ENCODE data around the gene ANTXR1.

The ANTXR1 gene

DNA sequence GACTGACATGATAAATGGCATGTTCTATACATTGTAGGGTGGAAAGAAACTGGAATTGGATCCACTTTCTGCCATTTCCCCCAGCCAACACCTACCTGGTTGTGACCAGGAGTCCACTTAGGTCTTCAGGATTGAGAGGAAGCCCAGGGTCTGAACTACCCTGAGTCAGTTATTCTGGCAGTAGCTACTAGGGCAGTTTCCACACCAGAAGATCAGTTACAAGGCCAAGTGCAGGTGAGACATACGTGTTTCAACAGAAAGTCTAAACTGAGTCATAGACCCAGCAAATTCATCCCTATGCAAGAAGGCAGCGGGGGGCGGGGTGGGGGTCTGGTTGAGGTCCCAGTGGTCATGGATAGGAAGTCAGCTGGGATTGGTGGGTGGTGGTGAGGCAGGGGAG is 21.9 kb downstream of the ANTXR1 start:
- no peak for DNase-seq

- no peak for DNase-seq
These were observed 23.9 kb downstream of the ANTXR1 start for GRCh38 chr2:69036926-69037325.

DNA sequence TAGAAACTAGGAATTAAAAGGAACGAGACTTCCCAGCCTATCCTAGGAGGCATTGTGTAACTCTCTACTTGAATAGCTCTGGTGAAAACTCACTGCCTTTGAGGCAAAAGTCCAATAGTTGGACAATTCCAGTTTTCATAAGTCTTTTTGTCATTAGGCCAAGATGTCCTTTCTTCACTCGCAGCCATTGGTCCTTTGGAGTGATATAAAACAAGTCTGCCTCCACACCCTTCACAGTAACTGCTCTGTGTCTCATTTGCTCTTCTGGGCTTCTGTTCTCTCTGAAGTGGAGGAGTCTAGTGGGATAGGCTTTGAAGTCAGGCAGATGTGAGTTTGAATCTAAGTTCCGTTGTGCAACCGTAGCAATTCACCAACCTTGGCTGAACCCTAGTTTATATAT is 28.2 kb downstream of the ANTXR1 start:
- no peak for DNase-seq

DNA sequence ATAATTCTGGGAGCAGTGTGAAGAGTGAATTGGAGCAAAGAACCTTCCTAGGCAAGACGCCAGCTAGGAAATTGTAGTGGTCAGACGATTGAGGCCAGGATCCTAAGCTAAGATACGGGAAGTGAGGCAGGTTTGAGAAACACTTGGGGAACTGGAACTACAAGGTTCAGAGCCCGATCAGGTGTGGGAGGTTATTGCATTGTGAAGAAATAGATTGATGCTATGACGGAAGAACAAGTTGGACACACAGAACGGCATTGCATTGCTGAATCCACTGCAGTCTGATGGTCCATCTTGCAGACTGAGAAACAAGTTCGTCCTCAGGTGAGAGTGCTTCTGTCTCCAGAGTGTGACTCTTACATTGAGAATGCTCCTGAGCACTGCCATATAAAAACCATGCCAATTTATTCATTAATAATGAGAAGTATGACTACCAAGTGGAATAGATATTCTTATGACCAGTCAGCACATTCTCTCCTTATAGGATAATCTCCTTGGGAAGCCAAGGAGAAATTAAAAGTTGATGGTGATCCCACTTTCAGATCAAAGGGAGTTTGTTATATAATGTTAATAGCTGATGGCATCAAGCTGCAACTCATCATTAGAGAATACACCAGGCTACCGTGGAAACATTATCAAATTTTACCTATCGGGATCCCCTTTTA is 30.9 kb downstream of the ANTXR1 start:
- DNase-seq, result no peak

GRCh38 chr2:69046221-69046662 is 33.3 kb downstream of the ANTXR1 start:
- DNase-seq, result no peak

- no peak for DNase-seq
These were observed 34.7 kb downstream of the ANTXR1 start for GRCh38 chr2:69047625-69048145.

GRCh38 chr2:69050802-69051201 is 37.8 kb downstream of the ANTXR1 start:
- DNase-seq, result no peak

- DNase-seq, result no peak
These were observed 40.5 kb downstream of the ANTXR1 start for GRCh38 chr2:69053416-69053965.

DNA sequence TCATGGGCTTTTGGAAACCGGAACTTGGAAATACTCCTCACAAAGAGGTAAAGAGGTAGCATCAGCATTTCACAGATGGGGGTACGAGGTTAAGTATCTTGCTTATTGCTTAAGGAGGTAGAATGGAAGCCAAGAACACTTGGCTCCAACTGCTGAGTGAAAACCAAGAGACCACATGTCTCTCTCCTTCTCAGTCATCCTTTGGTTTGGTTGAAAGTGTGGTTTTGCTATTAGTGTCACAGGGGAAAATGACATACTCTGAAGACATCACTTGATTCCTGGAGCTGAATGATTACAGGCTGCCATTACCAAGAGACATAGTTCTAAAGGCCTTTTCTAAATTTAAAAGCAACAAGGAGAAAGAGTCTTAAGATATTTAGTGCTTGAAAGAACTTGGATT is 41.5 kb downstream of the ANTXR1 start:
- DNase-seq, result no peak

- no peak for DNase-seq
These were observed 42.9 kb downstream of the ANTXR1 start for GRCh38 chr2:69055688-69056470.

DNA sequence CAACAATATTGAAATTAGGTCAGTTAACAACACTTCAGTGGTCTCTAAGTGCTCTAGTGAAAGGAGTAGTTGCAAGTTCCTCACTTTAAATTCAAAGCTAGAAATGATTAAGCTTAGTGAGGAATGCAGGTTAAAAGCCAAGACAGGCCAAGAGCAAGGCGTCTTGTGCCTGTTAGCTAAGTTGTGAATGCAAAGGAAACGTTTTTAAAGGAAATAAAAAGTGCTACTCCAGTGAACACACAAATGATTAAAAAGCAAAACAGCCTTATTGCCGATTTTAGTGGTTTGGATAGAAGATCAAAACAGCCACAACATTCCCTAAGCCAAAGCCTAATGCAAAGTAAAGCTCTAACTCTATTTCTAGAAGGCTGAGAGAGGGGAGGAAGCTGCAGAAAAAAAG is 44.7 kb downstream of the ANTXR1 start:
- no peak for DNase-seq

GRCh38 chr2:69059731-69060290 is 46.8 kb downstream of the ANTXR1 start:
- DNase-seq, result no peak

GRCh38 chr2:69060938-69061501 is 48.0 kb downstream of the ANTXR1 start:
- no peak for DNase-seq

DNA sequence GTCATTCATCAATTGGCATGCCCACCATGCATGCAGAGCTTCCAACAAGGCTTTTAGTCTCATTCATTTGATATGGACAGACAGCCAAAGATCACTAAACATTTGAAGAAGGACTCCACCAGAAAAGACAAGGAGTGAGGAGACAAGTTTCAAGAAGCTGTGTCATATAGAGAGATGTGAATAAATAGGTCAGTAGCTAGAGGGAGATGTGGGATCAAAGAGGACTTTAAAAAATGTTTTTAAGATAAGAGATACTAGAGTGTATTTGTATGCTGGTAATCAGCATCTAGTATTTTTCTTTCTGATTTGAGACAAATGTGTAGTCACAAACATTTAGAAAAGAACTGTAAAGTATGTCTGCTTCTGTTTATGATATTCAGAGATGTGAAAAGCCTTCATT is 48.5 kb downstream of the ANTXR1 start:
- DNase-seq, result no peak

GRCh38 chr2:69062307-69062962 is 49.5 kb downstream of the ANTXR1 start:
- DNase-seq, result no peak

- DNase-seq, result no peak
These were observed 52.9 kb downstream of the ANTXR1 start for GRCh38 chr2:69065735-69066336.

DNA sequence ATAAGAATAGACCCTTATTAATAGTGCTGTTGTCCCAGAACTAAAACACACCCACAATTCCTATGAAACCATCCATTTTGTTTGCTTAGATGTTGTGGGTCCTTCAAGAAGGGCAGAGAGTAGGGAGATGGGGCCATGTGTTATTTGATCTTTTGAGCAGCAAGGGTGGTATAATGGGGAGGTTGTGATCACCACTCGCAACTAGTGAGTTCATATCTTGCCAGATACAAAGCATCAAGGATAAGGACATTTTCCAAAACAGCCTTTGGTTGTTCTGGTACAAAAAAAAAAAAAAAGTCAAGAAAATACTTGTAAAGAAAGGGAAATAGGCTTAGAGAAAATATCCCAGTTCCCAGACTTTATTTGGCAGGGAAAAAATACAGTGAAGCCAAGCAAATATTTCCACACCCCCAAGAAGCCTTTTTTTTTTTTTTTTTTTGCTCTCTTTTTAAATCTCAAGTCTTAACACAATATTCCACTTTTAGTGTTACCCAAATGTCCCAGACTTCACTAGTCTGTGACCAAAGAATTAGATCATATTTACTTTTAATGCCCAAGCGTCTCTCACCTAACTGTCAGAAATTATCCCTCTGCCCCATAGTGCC is 54.1 kb downstream of the ANTXR1 start:
- DNase-seq, result no peak

- no peak for DNase-seq
These were observed 54.9 kb downstream of the ANTXR1 start for GRCh38 chr2:69067866-69068265.

GRCh38 chr2:69070969-69071368 is 58.0 kb downstream of the ANTXR1 start:
- DNase-seq, result no peak

GRCh38 chr2:69073928-69074570 is 61.1 kb downstream of the ANTXR1 start:
- no peak for DNase-seq

DNA sequence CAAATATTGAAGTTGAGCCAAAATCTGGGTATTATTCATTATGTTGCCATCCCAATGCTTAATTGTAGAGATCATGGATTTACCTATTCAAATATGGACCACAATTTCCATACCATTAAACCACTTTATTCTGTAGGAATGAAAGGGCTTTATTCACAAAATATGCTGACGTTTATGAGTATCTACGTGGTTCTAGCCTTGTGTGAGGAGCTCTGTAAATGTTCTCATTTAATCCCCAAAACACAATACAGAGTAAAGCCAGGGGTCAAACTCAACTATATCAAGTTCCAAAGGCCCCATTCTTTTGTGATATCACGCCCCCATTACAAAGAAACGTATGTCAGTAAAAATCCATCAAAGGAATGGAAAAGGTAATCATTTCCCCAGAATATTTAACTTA is 61.9 kb downstream of the ANTXR1 start:
- no peak for DNase-seq

Data from activated CD4-positive, CD25-positive, alpha-beta regulatory T cell treated with anti-CD3 and anti-CD28 coated beads, Interleukin-2, amount 50 U/mL, for 72 hours (primary cell).